Stimulated activated CD8-positive, alpha-beta memory T cell treated with anti-CD3 and anti-CD28 coated beads, Interleukin-7, amount 100 ng/mL, for 24 hours (primary cell): ENCODE measurements around the gene SAT2.
"Not testable (repeated sequence)": the region's sequence is repeated elsewhere in the genome, so short reads cannot be mapped to it uniquely, and the experiment has no call there.

Experiments used
- DNase-seq: peaks from one replicate; pipeline ENCODE4 v3.0.0-alpha.2; 2020; ENCODE audit warnings: low read depth

Gene SAT2

GRCh38 chr17:7633093-7633492 is 5.5 kb upstream of the SAT2 start:
- DNase-seq, result no peak

GRCh38 chr17:7632492-7632894 is 4.9 kb upstream of the SAT2 start:
- no peak for DNase-seq

- no peak for DNase-seq
These were observed 4.1 kb upstream of the SAT2 start for GRCh38 chr17:7631398-7632380.

GRCh38 chr17:7629939-7630571 is 2.4 kb upstream of the SAT2 start, which contains the start of gene SHBG:
SHBG (plus strand) TSS chr17:7630135; CDS start chr17:7630173, 38 bp downstream.
- DNase-seq, result no peak

GRCh38 chr17:7626956-7627249 is 718 bp downstream of the SAT2 start:
- DNase-seq, result no peak

- no peak for DNase-seq
These were observed 1.3 kb downstream of the SAT2 start for GRCh38 chr17:7626307-7626706.

GRCh38 chr17:7625749-7626148 is 1.9 kb downstream of the SAT2 start:
- DNase-seq, result not testable (repeated sequence)

GRCh38 chr17:7623661-7624060 is 4.0 kb downstream of the SAT2 start:
- DNase-seq, result no peak

GRCh38 chr17:7620835-7621234 is 6.8 kb downstream of the SAT2 start:
- no peak for DNase-seq

- no peak for DNase-seq
These were observed 9.0 kb downstream of the SAT2 start for GRCh38 chr17:7618608-7619007.

GRCh38 chr17:7615265-7615747 is 12.3 kb downstream of the SAT2 start:
- no peak for DNase-seq

- DNase-seq, result peak; percentile 98
These were observed 13.0 kb downstream of the SAT2 start, which contains the start of gene FXR2 for GRCh38 chr17:7614425-7615264. FXR2 (minus strand) TSS chr17:7614897; CDS start chr17:7614532, 365 bp downstream.

GRCh38 chr17:7613769-7614424 is 13.7 kb downstream of the SAT2 start:
- DNase-seq, result no peak

- no peak for DNase-seq
These were observed 15.4 kb downstream of the SAT2 start for GRCh38 chr17:7612294-7612640.

- DNase-seq, result no peak
These were observed 15.9 kb downstream of the SAT2 start for GRCh38 chr17:7611635-7612293.

GRCh38 chr17:7610641-7611040 is 17.0 kb downstream of the SAT2 start:
- no peak for DNase-seq

- DNase-seq, result no peak
These were observed 21.3 kb downstream of the SAT2 start for GRCh38 chr17:7606280-7606679.

GRCh38 chr17:7597561-7597960 is 30.1 kb downstream of the SAT2 start:
- not testable (repeated sequence) for DNase-seq

GRCh38 chr17:7593296-7593695 is 34.3 kb downstream of the SAT2 start:
- DNase-seq, result no peak

- DNase-seq, result no peak
These were observed 35.1 kb downstream of the SAT2 start for GRCh38 chr17:7592422-7593021.

- no peak for DNase-seq
These were observed 36.0 kb downstream of the SAT2 start for GRCh38 chr17:7591596-7591995.
